Measurements from ENCODE around the gene UGT1A3. TPM values are rescaled to one million over a fixed set of nuclear protein-coding genes. Genes with fewer than 3 reads are reported as not detected.

UGT1A3 gene
- total and polyA plus RNA-seq, 10 of the 15 experiments (the other 5 are each of a cell fraction or from before 2014, with no cell fraction given): not detected

DNA sequence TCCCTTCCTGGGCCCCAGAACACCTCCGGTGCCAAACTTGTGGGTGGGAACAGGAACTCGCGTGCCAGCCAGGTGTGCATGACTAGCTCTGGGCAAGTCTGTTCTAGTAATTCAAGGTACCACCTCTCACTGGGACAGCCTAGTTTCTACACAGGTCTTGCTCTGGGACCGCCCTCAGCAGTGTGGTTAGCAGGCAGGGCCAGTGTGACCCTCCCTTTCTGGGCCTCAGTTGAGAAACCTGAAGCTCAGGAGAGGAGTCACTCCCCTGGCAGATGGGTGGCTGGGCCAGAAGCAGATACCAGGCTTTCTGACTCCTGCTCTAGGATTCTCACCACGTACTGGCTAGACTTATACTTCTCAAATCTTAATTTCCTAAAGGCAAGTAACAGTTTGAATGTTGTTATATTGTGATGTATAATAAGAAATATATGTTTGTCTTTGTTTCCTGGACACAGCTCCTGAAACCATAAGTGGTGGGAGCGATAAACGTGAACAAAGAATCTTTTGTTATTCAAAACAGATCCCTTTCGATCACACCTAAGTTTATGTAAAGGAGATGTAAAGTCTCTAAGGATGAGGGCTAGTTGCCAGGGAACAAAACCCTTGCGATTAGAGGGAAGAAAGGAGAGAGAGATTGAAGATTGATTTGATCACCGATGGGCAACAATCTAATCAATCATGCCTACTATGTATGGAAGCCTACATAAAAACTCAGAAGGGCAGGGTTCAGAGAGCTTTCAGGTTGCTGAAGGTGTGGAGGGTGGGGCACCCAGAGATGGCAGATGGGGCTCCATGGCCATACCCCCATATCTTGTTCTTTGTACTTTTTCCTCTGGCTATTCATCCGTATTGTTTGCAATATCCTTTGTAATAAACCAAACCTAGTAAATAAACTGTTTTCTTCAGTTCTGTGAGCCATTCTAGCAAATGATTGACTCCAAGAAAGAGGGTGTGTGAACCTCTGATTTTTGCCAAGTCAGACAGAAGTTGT, 37.1 kb upstream of the UGT1A3 start:
- H3K9ac ChIP-seq (ENCODE audit: control insufficient read depth, insufficient read depth, low read length): no peak overlapping the region
- H3K27ac ChIP-seq (ENCODE audit: control insufficient read depth, insufficient read depth): no peak overlapping the region
- H3K4me2 ChIP-seq (ENCODE audit: control insufficient read depth, insufficient read depth): no peak overlapping the region
- DNase-seq (ENCODE audit: low read depth, low spot score) (no peak), ATAC-seq (no peak), FAIRE-seq (no peak)
- BruUV-seq (replicated peaks): no TSS peak
- in situ Hi-C loops (cut with MboI) (no loop called here), intact Hi-C loops (cut with micrococcal nuclease; ENCODE audit: unreplicated experiment) (no loop called here)
- POLR2A ChIA-PET: no interaction called here
- no peaks in the 10 kb centered on the region for H3K4me1 ChIP-seq (ENCODE audit: control insufficient read depth, insufficient read depth, low read length)
- CTCF ChIA-PET: no interaction called here
- no peak overlapping the region for H3K4me3 ChIP-seq
- SMC1A ChIA-PET (ENCODE audit: uncharacterized antibody, unreplicated experiment): no interaction called here
- no peaks in the 10 kb centered on the region for H3K36me3 ChIP-seq (ENCODE audit: control insufficient read depth in 2 of 2, insufficient read depth in 2 of 2, low read length in 1 of 2)
- WGBS (ENCODE audit: insufficient coverage, insufficient replicate concordance, low lambda C conversion rate, missing lambda C conversion rate): 60% methylated on average over 11 of the region's 11 CpGs
- H4K20me1 ChIP-seq (ENCODE audit: control insufficient read depth, insufficient read depth): no peaks in the 10 kb centered on the region
- no peak overlapping the region for H2AFZ ChIP-seq (ENCODE audit: control insufficient read depth, low read depth, low read length)
- H3K79me2 ChIP-seq (ENCODE audit: control insufficient read depth, insufficient read depth, low read length): no peaks in the 10 kb centered on the region
- RAD21 ChIA-PET (ENCODE audit: unreplicated experiment): interaction anchor here (0.8 kb wide), 1 partner anchor 20 kb away, joined by 3 read pairs; no protein-coding TSS in a partner anchor
- H3K27me3 ChIP-seq (replicated peaks in 1 of 2; ENCODE audit: control insufficient read depth in 2 of 2, insufficient read depth in 2 of 2, low read length in 1 of 2): peaks cover 0 to 3% of the 10 kb centered on the region in 2 experiments; a peak in 1 of 4 replicates
- no peaks in the 10 kb centered on the region for H3K9me3 ChIP-seq (replicated peaks; ENCODE audit: control insufficient read depth, insufficient read depth, low read length)
- no peak for TF ChIP-seq ZBTB40 (IDR thresholded peaks at IDR 0.05; ENCODE audit: borderline replicate concordance)
- TF ChIP-seq ZNF207 (IDR thresholded peaks at IDR 0.05; ENCODE audit: borderline replicate concordance): no peak
- TF ChIP-seq ZZZ3 (IDR thresholded peaks at IDR 0.05; ENCODE audit: control insufficient read depth, insufficient read length, low read depth): no peak
- no peak for TF ChIP-seq CHD2 (IDR thresholded peaks at IDR 0.05; ENCODE audit: borderline replicate concordance, low read depth, low read length)
- no peak for TF ChIP-seq CBX5 (IDR thresholded peaks at IDR 0.05; ENCODE audit: low read depth)
- TF ChIP-seq STAT1 (conservative IDR thresholded peaks at IDR 0.05): no peak
- no peak for TF ChIP-seq YBX1 (IDR thresholded peaks at IDR 0.05)
- TF ChIP-seq E2F4 (IDR thresholded peaks at IDR 0.05; ENCODE audit: low read depth, low read length): no peak
- no peak for TF ChIP-seq ATF2 (IDR thresholded peaks at IDR 0.05; ENCODE audit: low read length)
- no peak for TF ChIP-seq POLR2A (IDR thresholded peaks at IDR 0.05; ENCODE audit: low read depth, low read length)
- TF ChIP-seq, protein P1, sequence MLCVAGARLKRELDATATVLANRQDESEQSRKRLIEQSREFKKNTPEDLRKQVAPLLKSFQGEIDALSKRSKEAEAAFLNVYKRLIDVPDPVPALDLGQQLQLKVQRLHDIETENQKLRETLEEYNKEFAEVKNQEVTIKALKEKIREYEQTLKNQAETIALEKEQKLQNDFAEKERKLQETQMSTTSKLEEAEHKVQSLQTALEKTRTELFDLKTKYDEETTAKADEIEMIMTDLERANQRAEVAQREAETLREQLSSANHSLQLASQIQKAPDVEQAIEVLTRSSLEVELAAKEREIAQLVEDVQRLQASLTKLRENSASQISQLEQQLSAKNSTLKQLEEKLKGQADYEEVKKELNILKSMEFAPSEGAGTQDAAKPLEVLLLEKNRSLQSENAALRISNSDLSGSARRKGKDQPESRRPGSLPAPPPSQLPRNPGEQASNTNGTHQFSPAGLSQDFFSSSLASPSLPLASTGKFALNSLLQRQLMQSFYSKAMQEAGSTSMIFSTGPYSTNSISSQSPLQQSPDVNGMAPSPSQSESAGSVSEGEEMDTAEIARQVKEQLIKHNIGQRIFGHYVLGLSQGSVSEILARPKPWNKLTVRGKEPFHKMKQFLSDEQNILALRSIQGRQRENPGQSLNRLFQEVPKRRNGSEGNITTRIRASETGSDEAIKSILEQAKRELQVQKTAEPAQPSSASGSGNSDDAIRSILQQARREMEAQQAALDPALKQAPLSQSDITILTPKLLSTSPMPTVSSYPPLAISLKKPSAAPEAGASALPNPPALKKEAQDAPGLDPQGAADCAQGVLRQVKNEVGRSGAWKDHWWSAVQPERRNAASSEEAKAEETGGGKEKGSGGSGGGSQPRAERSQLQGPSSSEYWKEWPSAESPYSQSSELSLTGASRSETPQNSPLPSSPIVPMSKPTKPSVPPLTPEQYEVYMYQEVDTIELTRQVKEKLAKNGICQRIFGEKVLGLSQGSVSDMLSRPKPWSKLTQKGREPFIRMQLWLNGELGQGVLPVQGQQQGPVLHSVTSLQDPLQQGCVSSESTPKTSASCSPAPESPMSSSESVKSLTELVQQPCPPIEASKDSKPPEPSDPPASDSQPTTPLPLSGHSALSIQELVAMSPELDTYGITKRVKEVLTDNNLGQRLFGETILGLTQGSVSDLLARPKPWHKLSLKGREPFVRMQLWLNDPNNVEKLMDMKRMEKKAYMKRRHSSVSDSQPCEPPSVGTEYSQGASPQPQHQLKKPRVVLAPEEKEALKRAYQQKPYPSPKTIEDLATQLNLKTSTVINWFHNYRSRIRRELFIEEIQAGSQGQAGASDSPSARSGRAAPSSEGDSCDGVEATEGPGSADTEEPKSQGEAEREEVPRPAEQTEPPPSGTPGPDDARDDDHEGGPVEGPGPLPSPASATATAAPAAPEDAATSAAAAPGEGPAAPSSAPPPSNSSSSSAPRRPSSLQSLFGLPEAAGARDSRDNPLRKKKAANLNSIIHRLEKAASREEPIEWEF (IDR thresholded peaks at IDR 0.05; ENCODE audit: insufficient replicate concordance, low read depth, low read length): no peak

Measured in GM12878 (cell line).